ENCODE measurements around the gene CAMK2N2.

The CAMK2N2 gene

GRCh38 chr3:184235381-184236032 is 25.8 kb downstream of the CAMK2N2 start:
- in situ Hi-C loops (cut with HindIII; ENCODE audit: low pct_unique_long_range_greater_than_20kb, low sequenced_read_pairs): no loop called here
- no peak for DNase-seq (ENCODE audit: low read depth in 1 of 2, low spot score in 1 of 2)
- no peak for TF ChIP-seq JUND (IDR thresholded peaks at IDR 0.05; ENCODE audit: low read depth)

- DNase-seq (ENCODE audit: low read depth in 1 of 2, low spot score in 1 of 2): no peak
Measured at GRCh38 chr3:184234671-184235380, 26.5 kb downstream of the CAMK2N2 start.

GRCh38 chr3:184234224-184234623 is 27.1 kb downstream of the CAMK2N2 start:
- no peak for TF ChIP-seq JUND (IDR thresholded peaks at IDR 0.05; ENCODE audit: low read depth)
- peak; percentile 93 to 96 for DNase-seq (ENCODE audit: low read depth in 1 of 2, low spot score in 1 of 2)
- in situ Hi-C loops (cut with HindIII; ENCODE audit: low pct_unique_long_range_greater_than_20kb, low sequenced_read_pairs): no loop called here

More at GRCh38 chr3:184234671-184235380, 26.5 kb downstream of the CAMK2N2 start:
- TF ChIP-seq JUND (IDR thresholded peaks at IDR 0.05; ENCODE audit: low read depth): no peak
- in situ Hi-C loops (cut with HindIII; ENCODE audit: low pct_unique_long_range_greater_than_20kb, low sequenced_read_pairs): no loop called here

- in situ Hi-C loops (cut with HindIII; ENCODE audit: low pct_unique_long_range_greater_than_20kb, low sequenced_read_pairs): no loop called here
- no peak for TF ChIP-seq JUND (IDR thresholded peaks at IDR 0.05; ENCODE audit: low read depth)
- no peak for DNase-seq (ENCODE audit: low read depth in 1 of 2, low spot score in 1 of 2)
Measured at GRCh38 chr3:184233127-184233843, 28.1 kb downstream of the CAMK2N2 start.

GRCh38 chr3:184231671-184232070 is 29.7 kb downstream of the CAMK2N2 start:
- DNase-seq (ENCODE audit: low read depth in 1 of 2, low spot score in 1 of 2): no peak
- in situ Hi-C loops (cut with HindIII; ENCODE audit: low pct_unique_long_range_greater_than_20kb, low sequenced_read_pairs): no loop called here
- no peak for TF ChIP-seq JUND (IDR thresholded peaks at IDR 0.05; ENCODE audit: low read depth)

- no peak for TF ChIP-seq JUND (IDR thresholded peaks at IDR 0.05; ENCODE audit: low read depth)
- peak; percentile 92 to 99 for DNase-seq (ENCODE audit: low read depth in 1 of 2, low spot score in 1 of 2)
- in situ Hi-C loops (cut with HindIII; ENCODE audit: low pct_unique_long_range_greater_than_20kb, low sequenced_read_pairs): no loop called here
Measured at GRCh38 chr3:184230603-184231528, 30.5 kb downstream of the CAMK2N2 start.

GRCh38 chr3:184230081-184230602 is 31.2 kb downstream of the CAMK2N2 start:
- TF ChIP-seq JUND (IDR thresholded peaks at IDR 0.05; ENCODE audit: low read depth): no peak
- in situ Hi-C loops (cut with HindIII; ENCODE audit: low pct_unique_long_range_greater_than_20kb, low sequenced_read_pairs): no loop called here
- DNase-seq (ENCODE audit: low read depth in 1 of 2, low spot score in 1 of 2): no peak

GRCh38 chr3:184229394-184230080 is 31.8 kb downstream of the CAMK2N2 start, which contains the start of gene VWA5B2:
Gene VWA5B2, plus strand, starts transcription at chr3:184229585. Its CDS starts 944 bp downstream, at chr3:184230529.
- no peak for TF ChIP-seq JUND (IDR thresholded peaks at IDR 0.05; ENCODE audit: low read depth)
- in situ Hi-C loops (cut with HindIII; ENCODE audit: low pct_unique_long_range_greater_than_20kb, low sequenced_read_pairs): no loop called here
- DNase-seq (ENCODE audit: low read depth in 1 of 2, low spot score in 1 of 2): peak; percentile 90 to 100

GRCh38 chr3:184228376-184229137 is 32.8 kb downstream of the CAMK2N2 start:
- in situ Hi-C loops (cut with HindIII; ENCODE audit: low pct_unique_long_range_greater_than_20kb, low sequenced_read_pairs): no loop called here
- no peak for DNase-seq (ENCODE audit: low read depth in 1 of 2, low spot score in 1 of 2)
- TF ChIP-seq JUND (IDR thresholded peaks at IDR 0.05; ENCODE audit: low read depth): no peak

GRCh38 chr3:184227481-184227935 is 33.8 kb downstream of the CAMK2N2 start:
- no peak for TF ChIP-seq JUND (IDR thresholded peaks at IDR 0.05; ENCODE audit: low read depth)
- in situ Hi-C loops (cut with HindIII; ENCODE audit: low pct_unique_long_range_greater_than_20kb, low sequenced_read_pairs): no loop called here
- peak; percentile 59 to 87 for DNase-seq (ENCODE audit: low read depth in 1 of 2, low spot score in 1 of 2)

GRCh38 chr3:184223946-184224345 is 37.4 kb downstream of the CAMK2N2 start:
- DNase-seq (ENCODE audit: low read depth in 1 of 2, low spot score in 1 of 2): no peak
- in situ Hi-C loops (cut with HindIII; ENCODE audit: low pct_unique_long_range_greater_than_20kb, low sequenced_read_pairs): no loop called here
- no peak for TF ChIP-seq JUND (IDR thresholded peaks at IDR 0.05; ENCODE audit: low read depth)
